ENCODE data around the gene ATXN10. TPM values are rescaled to one million over a fixed set of nuclear protein-coding genes. Genes with fewer than 3 reads are reported as not detected.

ATXN10 gene
- total RNA-seq, 1 experiment from 2014 or later: 135 TPM

- Histone ChIP-seq H3K4me1 (ENCODE audit: control insufficient read depth in 1 of 2, insufficient read depth in 2 of 2, low read length in 2 of 2) (peaks cover 16 to 51% of the 10 kb centered on the region in 2 experiments), H3K27ac (ENCODE audit: low read depth, low read length) (no peak overlapping the region), H4K20me1 (ENCODE audit: insufficient read depth) (no peaks in the 10 kb centered on the region), H3K9me2 (ENCODE audit: insufficient read depth) (no peaks in the 10 kb centered on the region), H3K9ac (ENCODE audit: low read length) (no peak overlapping the region), H3K9me3 (ENCODE audit: control insufficient read depth in 1 of 2, insufficient read depth in 1 of 2, low read depth in 1 of 2, low read length in 2 of 2) (peaks cover 0 to 15% of the 10 kb centered on the region in 2 experiments; a peak in 1 of 4 replicates), H3K36me3 (ENCODE audit: control insufficient read depth in 1 of 2, insufficient read depth in 2 of 2, low read length in 2 of 2) (no peaks in the 10 kb centered on the region; a peak in 1 of 4 replicates), H3K4me3 (replicated peaks in 1 of 2; ENCODE audit: low read depth in 1 of 2, low read length in 2 of 2) (no peak overlapping the region), H2AFZ (ENCODE audit: low read depth, low read length, poor library complexity, severe bottlenecking) (no peak overlapping the region), H3K79me2 (ENCODE audit: insufficient read depth, low read length) (peaks cover 6% of the 10 kb centered on the region; the same call in 1 of the 2 replicates), H3K4me2 (ENCODE audit: low read length) (no peak overlapping the region), H3K27me3 (ENCODE audit: insufficient read depth, low read length) (no peaks in the 10 kb centered on the region)
- CTCF ChIA-PET: no interaction called here
- ATAC-seq (no peak), DNase-seq (ENCODE audit: low read depth, low spot score) (no peak)
- TF ChIP-seq CEBPB (IDR thresholded peaks at IDR 0.05; ENCODE audit: low read depth) (no peak), EZH2phosphoT487 (IDR thresholded peaks at IDR 0.05; ENCODE audit: borderline replicate concordance) (no peak), CBX3 (IDR thresholded peaks at IDR 0.05; ENCODE audit: low read depth) (no peak), FOSL1 (IDR thresholded peaks at IDR 0.05; ENCODE audit: low read depth) (no peak), ATF3 (IDR thresholded peaks at IDR 0.05) (no peak), YY1 (IDR thresholded peaks at IDR 0.05; ENCODE audit: extremely low read depth, insufficient replicate concordance, low read depth, low read length) (no peak), ZBTB33 (IDR thresholded peaks at IDR 0.05; ENCODE audit: extremely low read depth, insufficient replicate concordance, low read length) (no peak), SRF (IDR thresholded peaks at IDR 0.05; ENCODE audit: low read depth) (no peak), REST (IDR thresholded peaks at IDR 0.05; ENCODE audit: low read depth) (no peak), CTCF (IDR thresholded peaks at IDR 0.05 in 2 of 3, conservative IDR thresholded peaks at IDR 0.05 in 1 of 3; ENCODE audit: borderline replicate concordance in 1 of 3, insufficient read depth in 1 of 3, low read depth in 2 of 3, low read length in 2 of 3) (no peak), TCF7L2 (IDR thresholded peaks at IDR 0.05; ENCODE audit: borderline replicate concordance, extremely low read depth, insufficient read depth, insufficient read length) (no peak), MAX (IDR thresholded peaks at IDR 0.05) (no peak), ELF1 (IDR thresholded peaks at IDR 0.05; ENCODE audit: borderline replicate concordance, low read depth) (no peak)
- intact Hi-C loops (cut with micrococcal nuclease): no loop called here
- BruUV-seq (replicated peaks): no TSS peak
- RAD21 ChIA-PET (ENCODE audit: low non-redundant PET in 1 of 2, low total read pairs in 2 of 2, uncharacterized antibody in 2 of 2, unreplicated experiment in 2 of 2): no interaction called here
- POLR2A ChIA-PET: no interaction called here
Measured at GRCh38 chr22:45628515-45628914, 43.1 kb upstream of the ATXN10 start.
